ENCODE data around the gene RB1. TPM values are rescaled to one million over a fixed set of nuclear protein-coding genes. Genes with fewer than 3 reads are reported as not detected.
"Not testable (repeated sequence)": the region's sequence is repeated elsewhere in the genome, so short reads cannot be mapped to it uniquely, and the experiment has no call there.

The RB1 gene
- total and polyA plus RNA-seq, 2 experiments from 2014 or later = 19.5 to 22.3 TPM

GRCh38 chr13:48355524-48355923 is 52.0 kb downstream of the RB1 start:
- H3K4me3 Mint-ChIP-seq; H3K27ac ChIP-seq (ENCODE audit: low read depth); H3K27me3 Mint-ChIP-seq (ENCODE audit: insufficient read depth, low read depth, poor library complexity); H3K4me3 ChIP-seq; H3K79me2 ChIP-seq (replicated peaks; ENCODE audit: insufficient read depth); H3K27me3 ChIP-seq (ENCODE audit: insufficient read depth); ATAC-seq; H2AFZ ChIP-seq; H3K9me2 ChIP-seq (ENCODE audit: insufficient read depth); H3K4me2 ChIP-seq; H3K4me1 ChIP-seq (ENCODE audit: insufficient read depth); H4K20me1 ChIP-seq (replicated peaks; ENCODE audit: insufficient read depth); H3K4me1 Mint-ChIP-seq; H3F3A ChIP-seq (replicated peaks; ENCODE audit: low read depth); H3K27ac Mint-ChIP-seq; DNase-seq (ENCODE audit: low spot score); H3K36me3 ChIP-seq (ENCODE audit: insufficient read depth): not testable (repeated sequence)
- Mint-ChIP-seq H3K9me3 (peaks cover 37% of the 10 kb centered on the region), H3K36me3 (ENCODE audit: low read depth) (peaks cover 46% of the 10 kb centered on the region)

- Histone ChIP-seq H3K79me2 (replicated peaks; ENCODE audit: insufficient read depth) (no peaks in the 10 kb centered on the region), H3K4me3 (no peak overlapping the region), H4K20me1 (replicated peaks; ENCODE audit: insufficient read depth) (no peaks in the 10 kb centered on the region), H3K4me1 (ENCODE audit: insufficient read depth) (no peaks in the 10 kb centered on the region), H3K9me2 (ENCODE audit: insufficient read depth) (no peaks in the 10 kb centered on the region; the same call in 1 of the 2 replicates), H3K36me3 (ENCODE audit: insufficient read depth) (0 out of 2 replicates have a peak, but pooled peaks cover 7% of the 10 kb centered on the region), H2AFZ (no peak overlapping the region), H3K27ac (ENCODE audit: low read depth) (no peak overlapping the region), H3F3A (replicated peaks; ENCODE audit: low read depth) (no peaks in the 10 kb centered on the region), H3K4me2 (no peak overlapping the region), H3K27me3 (ENCODE audit: insufficient read depth) (no peaks in the 10 kb centered on the region)
- Mint-ChIP-seq H3K36me3 (ENCODE audit: low read depth) (peaks cover 36% of the 10 kb centered on the region), H3K4me1 (no peaks in the 10 kb centered on the region), H3K27ac (no peak overlapping the region), H3K4me3 (no peak overlapping the region), H3K9me3 (peaks cover 32% of the 10 kb centered on the region), H3K27me3 (ENCODE audit: insufficient read depth, low read depth, poor library complexity) (no peaks in the 10 kb centered on the region)
- no peak for DNase-seq (ENCODE audit: low spot score)
- no peak for ATAC-seq
- no peak for TF ChIP-seq CREB1 (CRISPR knock-in tag; IDR thresholded peaks at IDR 0.05; ENCODE audit: low read depth)
- TF ChIP-seq EZH2 (IDR thresholded peaks at IDR 0.05; ENCODE audit: low read depth, unreplicated experiment) = no peak
- no peak for TF ChIP-seq POLR2AphosphoS5 (IDR thresholded peaks at IDR 0.05; ENCODE audit: low read depth)
- TF ChIP-seq ZNF462 (CRISPR knock-in tag; IDR thresholded peaks at IDR 0.05) = no peak
- TF ChIP-seq STAT1 (IDR thresholded peaks at IDR 0.05; ENCODE audit: unreplicated experiment) = no peak
- no peak for TF ChIP-seq REST (IDR thresholded peaks at IDR 0.05; ENCODE audit: unreplicated experiment)
- TF ChIP-seq EZH2phosphoT487 (IDR thresholded peaks at IDR 0.05; ENCODE audit: unreplicated experiment) = no peak
- TF ChIP-seq CTCF (conservative IDR thresholded peaks at IDR 0.05; ENCODE audit: low read depth in 2 of 2) = no peak
- no peak for TF ChIP-seq ZNF114 (CRISPR knock-in tag; IDR thresholded peaks at IDR 0.05)
- no peak for TF ChIP-seq ETS1 (IDR thresholded peaks at IDR 0.05)
Observed at GRCh38 chr13:48356750-48357149, 53.2 kb downstream of the RB1 start.

Data from GM23338 (cell line).